HCT116 (cell line): ENCODE results near the gene RNF25. TPM values are rescaled to one million over a fixed set of nuclear protein-coding genes. Genes with fewer than 3 reads are reported as not detected.

Experiments used
- ATAC-seq: fragments of 200-7000 bp; cut with Tn5 transposase; 2 replicates; pipeline ENCODE4 v1.9.1; 2020; ENCODE audit warnings: mild to moderate bottlenecking, moderate library complexity
- BruUV-seq: library from RNA; stranded (reverse); fragments of 400-500 nt; replicated peaks from 2 replicates; lab custom pipeline; 2021; lab: Mats Ljungman, UMichigan
- CTCF ChIA-PET: fragments of 300-600 bp; sonication (Branson Sonifier 250); formaldehyde crosslinking; loops from one replicate; lab custom pipeline; 2021; ENCODE audit warnings: antibody characterized with exemption; lab: Charles Lee
- POLR2A ChIA-PET: fragments of 300-600, 350-600 bp; sonication (Branson Sonifier 250); formaldehyde crosslinking; loops from one replicate; lab custom pipeline; 2021; ENCODE audit warnings: antibody characterized with exemption; lab: Charles Lee
- RAD21 ChIA-PET, 2 experiments: fragments of 300-600 bp; sonication (Branson Sonifier 250); formaldehyde crosslinking; loops; one replicate each; lab custom pipeline; 2023; ENCODE audit warnings: low total read pairs in 2 of 2; ENCODE audit not compliant: uncharacterized antibody in 2 of 2, unreplicated experiment in 2 of 2, low non-redundant PET in 1 of 2; lab: Charles Lee
- DNase-seq: peaks from one replicate; pipeline ENCODE4 v3.0.0-alpha.2; 2010; ENCODE audit warnings: low read depth, low spot score
- H2AFZ ChIP-seq: fragments of 200-600 bp; shearing (Covaris generic), sonication (generic); 2 replicates; pipeline ENCODE4 v1.6.1; 2017; ENCODE audit warnings: low read depth, mixed run types, mixed read lengths, antibody characterized with exemption, low read length; ENCODE audit not compliant: poor library complexity, severe bottlenecking
- H3K27ac ChIP-seq: 2 replicates; pipeline ENCODE4 v1.5.1; 2012; ENCODE audit warnings: low read depth, low read length
- H3K27me3 ChIP-seq: fragments of 200-600 bp; sonication (generic); 2 replicates; pipeline ENCODE4 v1.6.1; 2016; ENCODE audit warnings: mixed run types, low read length, mixed read lengths; ENCODE audit not compliant: insufficient read depth
- H3K36me3 ChIP-seq, 2 experiments: fragments of 200-500 bp in 1 of 2; fragments of 200-600 bp in 1 of 2; sonication (Bioruptor generic) in 1 of 2; sonication (generic) in 1 of 2; 2 replicates each; pipeline versions ENCODE4 v1.5.1 to v1.6.1; 2014 to 2016; ENCODE audit warnings: low read length in 2 of 2, inconsistent platforms in 1 of 2, mixed read lengths in 1 of 2, mixed run types in 1 of 2; ENCODE audit not compliant: insufficient read depth in 2 of 2, control insufficient read depth in 1 of 2
- H3K4me1 ChIP-seq, 2 experiments: fragments of 200-600 bp in 1 of 2; sonication (generic) in 1 of 2; 2 replicates each; pipeline versions ENCODE4 v1.5.1 to v1.6.1; 2012 to 2017; ENCODE audit warnings: low read length in 2 of 2, inconsistent platforms in 1 of 2, mild to moderate bottlenecking in 1 of 2, mixed read lengths in 1 of 2, mixed run types in 1 of 2, moderate library complexity in 1 of 2; ENCODE audit not compliant: insufficient read depth in 2 of 2, control insufficient read depth in 1 of 2
- H3K4me2 ChIP-seq: fragments of 200-600 bp; sonication (generic); 2 replicates; pipeline ENCODE4 v1.6.1; 2017; ENCODE audit warnings: mixed run types, low read length, mixed read lengths
- H3K4me3 ChIP-seq, 2 experiments: fragments of 200-600 bp in 1 of 2; sonication (generic) in 1 of 2; replicated peaks in 1 of 2; 2 replicates each; pipeline ENCODE4 v1.5.1; 2011 to 2016; ENCODE audit warnings: low read length in 2 of 2, control low read depth in 1 of 2, low read depth in 1 of 2, mild to moderate bottlenecking in 1 of 2, mixed read lengths in 1 of 2, mixed run types in 1 of 2
- H3K79me2 ChIP-seq: fragments of 200-600 bp; sonication (generic); 2 replicates; pipeline ENCODE4 v1.6.1; 2017; ENCODE audit warnings: mild to moderate bottlenecking, mixed run types, low read length, moderate library complexity, mixed read lengths; ENCODE audit not compliant: insufficient read depth
- H3K9ac ChIP-seq: fragments of 200-600 bp; sonication (generic); 2 replicates; pipeline ENCODE4 v1.6.1; 2016; ENCODE audit warnings: low read length, mixed read lengths
- H3K9me2 ChIP-seq: fragments of 200-600 bp; sonication (generic), shearing (Covaris generic); 2 replicates; pipeline ENCODE4 v1.6.1; 2017; ENCODE audit warnings: mixed run types, mild to moderate bottlenecking, moderate library complexity; ENCODE audit not compliant: insufficient read depth
- H3K9me3 ChIP-seq, 2 experiments: fragments of 200-500 bp in 1 of 2; fragments of 200-600 bp in 1 of 2; sonication (Bioruptor generic) in 1 of 2; sonication (generic) in 1 of 2; 2 replicates each; pipeline ENCODE4 v1.6.1; 2014 to 2017; ENCODE audit warnings: low read length in 2 of 2, mixed read lengths in 2 of 2, inconsistent platforms in 1 of 2, low read depth in 1 of 2, mild to moderate bottlenecking in 1 of 2, mixed run types in 1 of 2, moderate library complexity in 1 of 2; ENCODE audit not compliant: control insufficient read depth in 1 of 2, insufficient read depth in 1 of 2
- H4K20me1 ChIP-seq: fragments of 200-600 bp; sonication (generic), shearing (Covaris generic); 2 replicates; pipeline ENCODE4 v1.6.1; 2017; ENCODE audit warnings: mixed run types, mild to moderate bottlenecking, moderate library complexity; ENCODE audit not compliant: insufficient read depth
- CBX3 ChIP-seq: IDR thresholded peaks from 2 replicates; pipeline ENCODE4 v1.6.1; 2012; ENCODE audit warnings: low read depth
- CEBPB ChIP-seq: IDR thresholded peaks from 2 replicates; pipeline ENCODE4 v1.6.1; 2012; ENCODE audit warnings: low read depth
- ELF1 ChIP-seq: IDR thresholded peaks from 2 replicates; pipeline ENCODE4 v1.6.1; 2012; ENCODE audit warnings: low read depth, borderline replicate concordance
- EZH2 ChIP-seq: fragments of 200-600 bp; sonication (generic); IDR thresholded peaks from 2 replicates; pipeline ENCODE4 v1.6.1; 2017; ENCODE audit warnings: antibody characterized with exemption, mixed run types
- POLR2A ChIP-seq: IDR thresholded peaks from 2 replicates; pipeline ENCODE4 v1.7.0; 2011; ENCODE audit warnings: borderline replicate concordance; ENCODE audit not compliant: insufficient read depth, insufficient read length; ENCODE audit errors: extremely low read depth
- RAD21 ChIP-seq: IDR thresholded peaks from 2 replicates; pipeline ENCODE4 v1.6.1; 2012; ENCODE audit warnings: low read depth, mild to moderate bottlenecking
- SP1 ChIP-seq: IDR thresholded peaks from 2 replicates; pipeline ENCODE4 v1.6.1; 2012; ENCODE audit warnings: low read depth
- TCF7L2 ChIP-seq: IDR thresholded peaks from 2 replicates; pipeline ENCODE4 v1.7.0; 2011; ENCODE audit warnings: borderline replicate concordance, inconsistent platforms; ENCODE audit not compliant: insufficient read depth, insufficient read length; ENCODE audit errors: extremely low read depth
- YY1 ChIP-seq: IDR thresholded peaks from 2 replicates; pipeline ENCODE4 v1.6.1; 2011; ENCODE audit warnings: low read length, low read depth, moderate library complexity, mild to moderate bottlenecking; ENCODE audit not compliant: insufficient replicate concordance; ENCODE audit errors: extremely low read depth
- intact Hi-C: fragments of 100-400 bp; cut with micrococcal nuclease; formaldehyde crosslinking; loops from 2 replicates; pipeline ENCODE4 v1.10.0; 2022
- total RNA-seq: library from RNA; stranded (reverse); gene quantifications from one replicate; pipeline ENCODE4 v1.2.1, GENCODE V29; 2021; ENCODE audit not compliant: unreplicated experiment
- TF ChIP-seq, protein P1 (sequence below): IDR thresholded peaks from 2 replicates; pipeline ENCODE4 v1.6.1; 2012
- TF ChIP-seq, protein P2 (sequence below): IDR thresholded peaks from 2 replicates; pipeline ENCODE4 v1.6.1; 2012; ENCODE audit warnings: low read depth
- TF ChIP-seq, protein P3 (sequence below), 3 experiments: fragments of 200-600 bp in 1 of 3; sonication (generic) in 1 of 3; IDR thresholded peaks in 2 of 3; conservative IDR thresholded peaks in 1 of 3; 2 replicates each; pipeline ENCODE4 v1.5.1; 2012 to 2017; ENCODE audit warnings: low read depth in 2 of 3, low read length in 2 of 3, antibody characterized with exemption in 1 of 3, borderline replicate concordance in 1 of 3, control low read depth in 1 of 3, mild to moderate bottlenecking in 1 of 3, mixed read lengths in 1 of 3, mixed run types in 1 of 3, moderate library complexity in 1 of 3; ENCODE audit not compliant: insufficient read depth in 1 of 3

RNF25 gene
- total RNA-seq, 1 experiment from 2014 or later = 23.4 TPM

DNA sequence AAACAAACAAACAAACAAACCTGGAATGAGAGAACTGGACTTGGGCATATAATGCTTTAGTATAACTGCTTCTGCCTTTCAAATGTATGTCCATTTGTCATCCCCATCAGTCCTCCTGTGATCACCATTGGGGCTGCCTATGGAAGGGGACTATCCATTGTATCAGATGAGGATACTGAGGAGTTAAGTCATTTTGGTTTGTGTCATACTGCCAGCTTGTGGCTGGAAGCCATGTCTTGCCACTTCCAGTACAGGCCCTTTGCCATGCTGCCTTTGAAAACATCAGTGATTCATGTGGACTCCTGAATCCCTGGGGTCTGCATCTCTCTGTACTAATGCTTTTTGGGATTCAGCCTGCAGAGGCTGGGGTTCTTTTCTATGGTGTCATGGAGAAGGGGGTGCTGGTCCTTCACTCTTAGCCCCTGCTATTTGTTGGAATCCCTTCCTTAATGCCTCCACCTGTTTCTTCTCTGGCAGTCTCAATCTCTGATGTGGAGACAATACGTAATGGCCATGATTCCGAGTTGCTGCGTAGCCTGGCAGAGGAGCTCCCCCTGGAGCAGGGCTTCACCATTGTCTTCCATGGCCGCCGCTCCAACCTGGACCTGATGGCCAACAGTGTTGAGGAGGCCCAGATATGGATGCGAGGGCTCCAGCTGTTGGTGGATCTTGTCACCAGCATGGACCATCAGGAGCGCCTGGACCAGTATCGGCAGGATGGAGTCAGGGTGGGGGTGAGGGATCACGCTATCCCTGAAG lies 53.5 kb downstream of the RNF25 start:
- DNase-seq (peak; percentile 7), ATAC-seq (peak; percentile 73)
- CTCF ChIA-PET = no interaction called here

DNA sequence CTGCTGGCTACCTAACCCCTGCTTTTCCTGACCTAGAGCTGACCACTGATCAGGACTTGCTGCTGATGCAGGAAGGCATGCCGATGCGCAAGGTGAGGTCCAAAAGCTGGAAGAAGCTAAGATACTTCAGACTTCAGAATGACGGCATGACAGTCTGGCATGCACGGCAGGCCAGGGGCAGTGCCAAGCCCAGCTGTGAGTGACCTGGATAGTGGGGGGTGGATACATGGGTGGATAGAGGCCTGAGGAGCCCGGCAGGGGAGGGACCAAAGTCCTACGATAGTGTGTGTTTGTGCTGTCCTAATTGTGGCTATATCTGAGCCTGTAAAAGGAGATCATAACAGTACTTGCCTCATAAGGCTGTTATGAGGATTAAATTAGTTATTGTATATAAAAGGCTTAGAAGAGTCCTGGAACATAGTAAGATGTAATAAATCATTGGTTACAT lies 55.9 kb downstream of the RNF25 start:
- H3K9me3 ChIP-seq = no peaks in the 10 kb centered on the region
- H3K4me2 ChIP-seq = no peak overlapping the region
- RAD21 ChIA-PET = no interaction called here
- H3K27me3 ChIP-seq = no peaks in the 10 kb centered on the region
- no peaks in the 10 kb centered on the region for H3K4me1 ChIP-seq
- H3K9ac ChIP-seq = no peak overlapping the region
- H3K79me2 ChIP-seq = no peaks in the 10 kb centered on the region
- DNase-seq = no peak
- no peak overlapping the region for H3K4me3 ChIP-seq
- CTCF ChIA-PET = no interaction called here
- no peak for ATAC-seq
- BruUV-seq = no TSS peak
- TF ChIP-seq CBX3 (no peak), CEBPB (no peak), SP1 (no peak), EZH2 (no peak), ELF1 (no peak), TCF7L2 (no peak), POLR2A (no peak), YY1 (no peak)
- TF ChIP-seq, protein P1, sequence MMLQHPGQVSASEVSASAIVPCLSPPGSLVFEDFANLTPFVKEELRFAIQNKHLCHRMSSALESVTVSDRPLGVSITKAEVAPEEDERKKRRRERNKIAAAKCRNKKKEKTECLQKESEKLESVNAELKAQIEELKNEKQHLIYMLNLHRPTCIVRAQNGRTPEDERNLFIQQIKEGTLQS = no peak
- TF ChIP-seq, protein P2, sequence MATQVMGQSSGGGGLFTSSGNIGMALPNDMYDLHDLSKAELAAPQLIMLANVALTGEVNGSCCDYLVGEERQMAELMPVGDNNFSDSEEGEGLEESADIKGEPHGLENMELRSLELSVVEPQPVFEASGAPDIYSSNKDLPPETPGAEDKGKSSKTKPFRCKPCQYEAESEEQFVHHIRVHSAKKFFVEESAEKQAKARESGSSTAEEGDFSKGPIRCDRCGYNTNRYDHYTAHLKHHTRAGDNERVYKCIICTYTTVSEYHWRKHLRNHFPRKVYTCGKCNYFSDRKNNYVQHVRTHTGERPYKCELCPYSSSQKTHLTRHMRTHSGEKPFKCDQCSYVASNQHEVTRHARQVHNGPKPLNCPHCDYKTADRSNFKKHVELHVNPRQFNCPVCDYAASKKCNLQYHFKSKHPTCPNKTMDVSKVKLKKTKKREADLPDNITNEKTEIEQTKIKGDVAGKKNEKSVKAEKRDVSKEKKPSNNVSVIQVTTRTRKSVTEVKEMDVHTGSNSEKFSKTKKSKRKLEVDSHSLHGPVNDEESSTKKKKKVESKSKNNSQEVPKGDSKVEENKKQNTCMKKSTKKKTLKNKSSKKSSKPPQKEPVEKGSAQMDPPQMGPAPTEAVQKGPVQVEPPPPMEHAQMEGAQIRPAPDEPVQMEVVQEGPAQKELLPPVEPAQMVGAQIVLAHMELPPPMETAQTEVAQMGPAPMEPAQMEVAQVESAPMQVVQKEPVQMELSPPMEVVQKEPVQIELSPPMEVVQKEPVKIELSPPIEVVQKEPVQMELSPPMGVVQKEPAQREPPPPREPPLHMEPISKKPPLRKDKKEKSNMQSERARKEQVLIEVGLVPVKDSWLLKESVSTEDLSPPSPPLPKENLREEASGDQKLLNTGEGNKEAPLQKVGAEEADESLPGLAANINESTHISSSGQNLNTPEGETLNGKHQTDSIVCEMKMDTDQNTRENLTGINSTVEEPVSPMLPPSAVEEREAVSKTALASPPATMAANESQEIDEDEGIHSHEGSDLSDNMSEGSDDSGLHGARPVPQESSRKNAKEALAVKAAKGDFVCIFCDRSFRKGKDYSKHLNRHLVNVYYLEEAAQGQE = no peak
- TF ChIP-seq, all 23 proteins: peak for 0
- Histone ChIP-seq H3K36me3 (no peaks in the 10 kb centered on the region), H3K27ac (no peak overlapping the region), H4K20me1 (no peaks in the 10 kb centered on the region), H2AFZ (no peak overlapping the region), H3K9me2 (no peaks in the 10 kb centered on the region)
- intact Hi-C loops = no loop called here
- POLR2A ChIA-PET = no interaction called here

More for the DNA sequence above, 53.5 kb downstream of the RNF25 start:
- no peak for TF ChIP-seq CBX3
- TF ChIP-seq, protein P3, sequence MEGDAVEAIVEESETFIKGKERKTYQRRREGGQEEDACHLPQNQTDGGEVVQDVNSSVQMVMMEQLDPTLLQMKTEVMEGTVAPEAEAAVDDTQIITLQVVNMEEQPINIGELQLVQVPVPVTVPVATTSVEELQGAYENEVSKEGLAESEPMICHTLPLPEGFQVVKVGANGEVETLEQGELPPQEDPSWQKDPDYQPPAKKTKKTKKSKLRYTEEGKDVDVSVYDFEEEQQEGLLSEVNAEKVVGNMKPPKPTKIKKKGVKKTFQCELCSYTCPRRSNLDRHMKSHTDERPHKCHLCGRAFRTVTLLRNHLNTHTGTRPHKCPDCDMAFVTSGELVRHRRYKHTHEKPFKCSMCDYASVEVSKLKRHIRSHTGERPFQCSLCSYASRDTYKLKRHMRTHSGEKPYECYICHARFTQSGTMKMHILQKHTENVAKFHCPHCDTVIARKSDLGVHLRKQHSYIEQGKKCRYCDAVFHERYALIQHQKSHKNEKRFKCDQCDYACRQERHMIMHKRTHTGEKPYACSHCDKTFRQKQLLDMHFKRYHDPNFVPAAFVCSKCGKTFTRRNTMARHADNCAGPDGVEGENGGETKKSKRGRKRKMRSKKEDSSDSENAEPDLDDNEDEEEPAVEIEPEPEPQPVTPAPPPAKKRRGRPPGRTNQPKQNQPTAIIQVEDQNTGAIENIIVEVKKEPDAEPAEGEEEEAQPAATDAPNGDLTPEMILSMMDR (IDR thresholded peaks at IDR 0.05 in 2 of 3, conservative IDR thresholded peaks at IDR 0.05 in 1 of 3; ENCODE audit: borderline replicate concordance in 1 of 3, insufficient read depth in 1 of 3, low read depth in 2 of 3, low read length in 2 of 3) = peak in 2 of 3 experiments; percentile 7 to 18; a peak in 1 of 6 replicates
- peak; percentile 52; the same call in 1 of the 2 replicates for TF ChIP-seq RAD21
- Histone ChIP-seq H3K36me3 (no peaks in the 10 kb centered on the region), H3K4me2 (no peak overlapping the region), H3K27ac (no peak overlapping the region), H3K9ac (no peak overlapping the region), H3K9me3 (no peaks in the 10 kb centered on the region), H3K9me2 (no peaks in the 10 kb centered on the region), H3K79me2 (no peaks in the 10 kb centered on the region), H3K27me3 (no peaks in the 10 kb centered on the region), H4K20me1 (no peaks in the 10 kb centered on the region), H3K4me1 (peaks cover 0 to 4% of the 10 kb centered on the region in 2 experiments; a peak in 2 of 4 replicates), H2AFZ (no peak overlapping the region), H3K4me3 (no peak overlapping the region)
- intact Hi-C loops = no loop called here
- ChIA-PET POLR2A (no interaction called here), RAD21 (no interaction called here)
- BruUV-seq = no TSS peak
